GM23338 (cell line): ENCODE data around the gene PAQR9. TPM values are rescaled to one million over a fixed set of nuclear protein-coding genes. Genes with fewer than 3 reads are reported as not detected.
"Not testable (repeated sequence)": the region's sequence is repeated elsewhere in the genome, so short reads cannot be mapped to it uniquely, and the experiment has no call there.

Experiments used
- ATAC-seq: fragments of 200-7000 bp; cut with Tn5 transposase; 3 replicates; pipeline ENCODE4 v1.9.1; 2020
- DNase-seq: peaks from one replicate; pipeline ENCODE4 v3.0.0-alpha.2; 2015; ENCODE audit warnings: low spot score
- H2AFZ ChIP-seq: fragments of 200-600 bp; sonication (generic); 2 replicates; pipeline ENCODE4 v1.8.0; 2016; ENCODE audit warnings: antibody characterized with exemption, mild to moderate bottlenecking, moderate library complexity
- H3F3A ChIP-seq: fragments of 200-600 bp; sonication (generic); replicated peaks from 2 replicates; pipeline ENCODE4 v1.8.0; 2017; ENCODE audit warnings: antibody characterized with exemption, mixed run types, low read depth
- H3K27ac ChIP-seq: fragments of 200-600 bp; sonication (generic); 2 replicates; pipeline ENCODE4 v1.6.1; 2016; ENCODE audit warnings: low read depth
- H3K27me3 ChIP-seq: fragments of 200-600 bp; sonication (generic); 2 replicates; pipeline ENCODE4 v1.8.0; 2016; ENCODE audit warnings: mild to moderate bottlenecking, mixed run types, moderate library complexity; ENCODE audit not compliant: insufficient read depth
- H3K36me3 ChIP-seq: fragments of 200-600 bp; sonication (generic); 2 replicates; pipeline ENCODE4 v1.8.0; 2016; ENCODE audit warnings: mild to moderate bottlenecking; ENCODE audit not compliant: insufficient read depth
- H3K4me1 ChIP-seq: fragments of 200-600 bp; sonication (generic); 2 replicates; pipeline ENCODE4 v1.8.0; 2016; ENCODE audit warnings: mild to moderate bottlenecking, moderate library complexity; ENCODE audit not compliant: insufficient read depth
- H3K4me2 ChIP-seq: fragments of 200-600 bp; sonication (generic); 2 replicates; pipeline ENCODE4 v1.7.1; 2017; ENCODE audit warnings: mixed run types
- H3K4me3 ChIP-seq: fragments of 200-600 bp; sonication (generic); 2 replicates; pipeline ENCODE4 v1.6.1; 2016; ENCODE audit warnings: mixed run types
- H3K79me2 ChIP-seq: fragments of 200-600 bp; sonication (generic); replicated peaks from 2 replicates; pipeline ENCODE4 v1.8.0; 2017; ENCODE audit warnings: mild to moderate bottlenecking; ENCODE audit not compliant: insufficient read depth
- H3K9me2 ChIP-seq: fragments of 200-600 bp; sonication (generic); 2 replicates; pipeline ENCODE4 v1.8.0; 2017; ENCODE audit not compliant: insufficient read depth
- H4K20me1 ChIP-seq: fragments of 200-600 bp; sonication (generic); replicated peaks from 2 replicates; pipeline ENCODE4 v1.8.0; 2017; ENCODE audit warnings: mild to moderate bottlenecking; ENCODE audit not compliant: insufficient read depth
- H3K27ac Mint-ChIP-seq: 2 replicates; pipeline ENCODE4 v1.8.0; 2020; ENCODE audit warnings: inconsistent platforms, mild to moderate bottlenecking, moderate library complexity, mixed read lengths
- H3K27me3 Mint-ChIP-seq: 3 replicates; pipeline ENCODE4 v1.8.0; 2022; ENCODE audit warnings: low read depth, mild to moderate bottlenecking, moderate library complexity, mixed read lengths, inconsistent platforms; ENCODE audit not compliant: insufficient read depth, poor library complexity
- H3K36me3 Mint-ChIP-seq: 3 replicates; pipeline ENCODE4 v1.8.0; 2021; ENCODE audit warnings: low read depth, mild to moderate bottlenecking, inconsistent platforms, moderate library complexity, mixed read lengths
- H3K4me1 Mint-ChIP-seq: 3 replicates; pipeline ENCODE4 v1.8.0; 2020; ENCODE audit warnings: mild to moderate bottlenecking, inconsistent platforms, mixed read lengths
- H3K4me3 Mint-ChIP-seq: 3 replicates; pipeline ENCODE4 v1.8.0; 2021; ENCODE audit warnings: moderate library complexity, mild to moderate bottlenecking, inconsistent platforms, mixed read lengths
- H3K9me3 Mint-ChIP-seq: 3 replicates; pipeline ENCODE4 v1.8.0; 2020; ENCODE audit warnings: moderate library complexity, mild to moderate bottlenecking, inconsistent platforms, mixed read lengths
- CREB1 ChIP-seq: fragments of 250-450 bp; sonication (Bioruptor Pico); IDR thresholded peaks from 2 replicates; pipeline ENCODE4 v1.5.0; 2020; ENCODE audit warnings: low read depth, mild to moderate bottlenecking, moderate library complexity
- EZH2 ChIP-seq: fragments of 200-600 bp; sonication (generic); IDR thresholded peaks from one replicate; pipeline ENCODE4 v1.8.0; 2017; ENCODE audit warnings: antibody characterized with exemption, mild to moderate bottlenecking, low read depth; ENCODE audit not compliant: unreplicated experiment
- JUNB ChIP-seq: IDR thresholded peaks from one replicate; pipeline ENCODE4 v1.6.1; 2016; ENCODE audit warnings: antibody characterized with exemption; ENCODE audit not compliant: unreplicated experiment
- NANOG ChIP-seq: IDR thresholded peaks from 2 replicates; pipeline ENCODE4 v1.6.1; 2016; ENCODE audit warnings: antibody characterized with exemption, borderline replicate concordance
- POLR2AphosphoS5 ChIP-seq: IDR thresholded peaks from 2 replicates; pipeline ENCODE4 v1.6.1; 2016; ENCODE audit warnings: antibody characterized with exemption, low read depth
- STAT1 ChIP-seq: IDR thresholded peaks from one replicate; pipeline ENCODE4 v1.6.1; 2016; ENCODE audit warnings: antibody characterized with exemption; ENCODE audit not compliant: unreplicated experiment
- ZNF114 ChIP-seq: fragments of 250-450 bp; sonication (Bioruptor Pico); IDR thresholded peaks from 2 replicates; pipeline ENCODE4 v1.5.0; 2020; ENCODE audit warnings: mild to moderate bottlenecking, moderate library complexity
- ZNF331 ChIP-seq: fragments of 250-450 bp; sonication (Bioruptor Pico); IDR thresholded peaks from 2 replicates; pipeline ENCODE4 v1.5.0; 2020; ENCODE audit warnings: low read depth, mild to moderate bottlenecking, moderate library complexity
- polyA plus RNA-seq: library from polyadenylated mRNA; unstranded; fragments of >200 nt; fragmentation: Nextera tagmentation; extraction: Ambion mirVana; gene quantifications from 2 replicates; pipeline ENCODE4 v1.2.1, GENCODE V29; 2016
- total RNA-seq: library from RNA; depleted of rRNA; stranded (reverse); fragments of >200 nt; shearing (Covaris generic); gene quantifications from 2 replicates; pipeline ENCODE4 v1.2.3, GENCODE V29; 2014
- TF ChIP-seq, protein P1 (sequence below): IDR thresholded peaks from one replicate; pipeline ENCODE4 v1.6.1; 2018; ENCODE audit warnings: antibody characterized with exemption; ENCODE audit not compliant: unreplicated experiment
- TF ChIP-seq, protein P2 (sequence below): IDR thresholded peaks from 2 replicates; pipeline ENCODE4 v1.6.1; 2016; ENCODE audit warnings: antibody characterized with exemption
- TF ChIP-seq, protein P3 (sequence below), 2 experiments: fragments of 200-600 bp in 1 of 2; sonication (generic) in 1 of 2; conservative IDR thresholded peaks; 2 replicates each; pipeline versions ENCODE4 v1.5.1 to v1.6.1; 2016 to 2017; ENCODE audit warnings: antibody characterized with exemption in 2 of 2, low read depth in 2 of 2, mild to moderate bottlenecking in 2 of 2, moderate library complexity in 1 of 2
- TF ChIP-seq, protein P4 (sequence below): fragments of 250-450 bp; sonication (Bioruptor Pico); IDR thresholded peaks from 2 replicates; pipeline ENCODE4 v1.5.0; 2020; ENCODE audit warnings: mild to moderate bottlenecking, moderate library complexity

PAQR9 gene
- total and polyA plus RNA-seq, 2 experiments from 2014 or later: 2.0 to 2.3 TPM

DNA sequence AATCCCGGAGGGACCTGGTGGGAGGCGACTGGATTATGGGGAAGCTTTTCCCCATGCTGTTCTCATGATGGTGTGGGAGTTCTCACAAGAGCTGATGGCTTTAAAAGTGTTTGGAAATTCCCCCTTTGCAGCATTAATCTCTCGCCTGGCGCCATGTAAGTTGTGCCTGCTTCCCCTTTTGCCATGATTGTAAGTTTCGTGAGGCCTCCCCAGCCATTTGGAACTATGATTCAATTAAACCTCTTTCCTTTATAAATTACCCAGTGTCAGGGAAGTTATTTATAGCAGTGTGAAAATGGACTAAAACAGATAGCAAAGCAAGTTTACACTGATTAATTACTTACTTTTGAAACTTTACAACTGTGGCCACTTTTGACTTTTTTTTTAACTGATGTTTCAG is 27.2 kb upstream of the PAQR9 start:
- Mint-ChIP-seq H3K4me1 (peaks cover 5% of the 10 kb centered on the region), H3K9me3 (no peaks in the 10 kb centered on the region), H3K27ac (no peak overlapping the region), H3K27me3 (no peaks in the 10 kb centered on the region), H3K4me3 (no peak overlapping the region), H3K36me3 (no peaks in the 10 kb centered on the region)
- Histone ChIP-seq H3K4me2 (no peak overlapping the region), H3K27ac (no peak overlapping the region), H3K79me2 (no peaks in the 10 kb centered on the region), H3K9me2 (no peaks in the 10 kb centered on the region), H3K36me3 (no peaks in the 10 kb centered on the region), H3F3A (no peaks in the 10 kb centered on the region), H3K4me3 (no peak overlapping the region), H2AFZ (no peak overlapping the region), H3K4me1 (no peaks in the 10 kb centered on the region), H3K27me3 (no peaks in the 10 kb centered on the region), H4K20me1 (no peaks in the 10 kb centered on the region)
- no peak for ATAC-seq
- DNase-seq: no peak
- TF ChIP-seq ZNF114 (CRISPR knock-in tag): no peak
- TF ChIP-seq NANOG: no peak
- TF ChIP-seq JUNB: no peak
- no peak for TF ChIP-seq STAT1
- TF ChIP-seq, protein P1, sequence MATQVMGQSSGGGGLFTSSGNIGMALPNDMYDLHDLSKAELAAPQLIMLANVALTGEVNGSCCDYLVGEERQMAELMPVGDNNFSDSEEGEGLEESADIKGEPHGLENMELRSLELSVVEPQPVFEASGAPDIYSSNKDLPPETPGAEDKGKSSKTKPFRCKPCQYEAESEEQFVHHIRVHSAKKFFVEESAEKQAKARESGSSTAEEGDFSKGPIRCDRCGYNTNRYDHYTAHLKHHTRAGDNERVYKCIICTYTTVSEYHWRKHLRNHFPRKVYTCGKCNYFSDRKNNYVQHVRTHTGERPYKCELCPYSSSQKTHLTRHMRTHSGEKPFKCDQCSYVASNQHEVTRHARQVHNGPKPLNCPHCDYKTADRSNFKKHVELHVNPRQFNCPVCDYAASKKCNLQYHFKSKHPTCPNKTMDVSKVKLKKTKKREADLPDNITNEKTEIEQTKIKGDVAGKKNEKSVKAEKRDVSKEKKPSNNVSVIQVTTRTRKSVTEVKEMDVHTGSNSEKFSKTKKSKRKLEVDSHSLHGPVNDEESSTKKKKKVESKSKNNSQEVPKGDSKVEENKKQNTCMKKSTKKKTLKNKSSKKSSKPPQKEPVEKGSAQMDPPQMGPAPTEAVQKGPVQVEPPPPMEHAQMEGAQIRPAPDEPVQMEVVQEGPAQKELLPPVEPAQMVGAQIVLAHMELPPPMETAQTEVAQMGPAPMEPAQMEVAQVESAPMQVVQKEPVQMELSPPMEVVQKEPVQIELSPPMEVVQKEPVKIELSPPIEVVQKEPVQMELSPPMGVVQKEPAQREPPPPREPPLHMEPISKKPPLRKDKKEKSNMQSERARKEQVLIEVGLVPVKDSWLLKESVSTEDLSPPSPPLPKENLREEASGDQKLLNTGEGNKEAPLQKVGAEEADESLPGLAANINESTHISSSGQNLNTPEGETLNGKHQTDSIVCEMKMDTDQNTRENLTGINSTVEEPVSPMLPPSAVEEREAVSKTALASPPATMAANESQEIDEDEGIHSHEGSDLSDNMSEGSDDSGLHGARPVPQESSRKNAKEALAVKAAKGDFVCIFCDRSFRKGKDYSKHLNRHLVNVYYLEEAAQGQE: no peak
- no peak for TF ChIP-seq CREB1 (CRISPR knock-in tag)
- TF ChIP-seq, protein P2, sequence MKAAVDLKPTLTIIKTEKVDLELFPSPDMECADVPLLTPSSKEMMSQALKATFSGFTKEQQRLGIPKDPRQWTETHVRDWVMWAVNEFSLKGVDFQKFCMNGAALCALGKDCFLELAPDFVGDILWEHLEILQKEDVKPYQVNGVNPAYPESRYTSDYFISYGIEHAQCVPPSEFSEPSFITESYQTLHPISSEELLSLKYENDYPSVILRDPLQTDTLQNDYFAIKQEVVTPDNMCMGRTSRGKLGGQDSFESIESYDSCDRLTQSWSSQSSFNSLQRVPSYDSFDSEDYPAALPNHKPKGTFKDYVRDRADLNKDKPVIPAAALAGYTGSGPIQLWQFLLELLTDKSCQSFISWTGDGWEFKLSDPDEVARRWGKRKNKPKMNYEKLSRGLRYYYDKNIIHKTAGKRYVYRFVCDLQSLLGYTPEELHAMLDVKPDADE: no peak
- no peak for TF ChIP-seq POLR2AphosphoS5
- TF ChIP-seq, protein P3, sequence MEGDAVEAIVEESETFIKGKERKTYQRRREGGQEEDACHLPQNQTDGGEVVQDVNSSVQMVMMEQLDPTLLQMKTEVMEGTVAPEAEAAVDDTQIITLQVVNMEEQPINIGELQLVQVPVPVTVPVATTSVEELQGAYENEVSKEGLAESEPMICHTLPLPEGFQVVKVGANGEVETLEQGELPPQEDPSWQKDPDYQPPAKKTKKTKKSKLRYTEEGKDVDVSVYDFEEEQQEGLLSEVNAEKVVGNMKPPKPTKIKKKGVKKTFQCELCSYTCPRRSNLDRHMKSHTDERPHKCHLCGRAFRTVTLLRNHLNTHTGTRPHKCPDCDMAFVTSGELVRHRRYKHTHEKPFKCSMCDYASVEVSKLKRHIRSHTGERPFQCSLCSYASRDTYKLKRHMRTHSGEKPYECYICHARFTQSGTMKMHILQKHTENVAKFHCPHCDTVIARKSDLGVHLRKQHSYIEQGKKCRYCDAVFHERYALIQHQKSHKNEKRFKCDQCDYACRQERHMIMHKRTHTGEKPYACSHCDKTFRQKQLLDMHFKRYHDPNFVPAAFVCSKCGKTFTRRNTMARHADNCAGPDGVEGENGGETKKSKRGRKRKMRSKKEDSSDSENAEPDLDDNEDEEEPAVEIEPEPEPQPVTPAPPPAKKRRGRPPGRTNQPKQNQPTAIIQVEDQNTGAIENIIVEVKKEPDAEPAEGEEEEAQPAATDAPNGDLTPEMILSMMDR (conservative IDR thresholded peaks at IDR 0.05; ENCODE audit: low read depth in 2 of 2): no peak
- TF ChIP-seq, protein P4, sequence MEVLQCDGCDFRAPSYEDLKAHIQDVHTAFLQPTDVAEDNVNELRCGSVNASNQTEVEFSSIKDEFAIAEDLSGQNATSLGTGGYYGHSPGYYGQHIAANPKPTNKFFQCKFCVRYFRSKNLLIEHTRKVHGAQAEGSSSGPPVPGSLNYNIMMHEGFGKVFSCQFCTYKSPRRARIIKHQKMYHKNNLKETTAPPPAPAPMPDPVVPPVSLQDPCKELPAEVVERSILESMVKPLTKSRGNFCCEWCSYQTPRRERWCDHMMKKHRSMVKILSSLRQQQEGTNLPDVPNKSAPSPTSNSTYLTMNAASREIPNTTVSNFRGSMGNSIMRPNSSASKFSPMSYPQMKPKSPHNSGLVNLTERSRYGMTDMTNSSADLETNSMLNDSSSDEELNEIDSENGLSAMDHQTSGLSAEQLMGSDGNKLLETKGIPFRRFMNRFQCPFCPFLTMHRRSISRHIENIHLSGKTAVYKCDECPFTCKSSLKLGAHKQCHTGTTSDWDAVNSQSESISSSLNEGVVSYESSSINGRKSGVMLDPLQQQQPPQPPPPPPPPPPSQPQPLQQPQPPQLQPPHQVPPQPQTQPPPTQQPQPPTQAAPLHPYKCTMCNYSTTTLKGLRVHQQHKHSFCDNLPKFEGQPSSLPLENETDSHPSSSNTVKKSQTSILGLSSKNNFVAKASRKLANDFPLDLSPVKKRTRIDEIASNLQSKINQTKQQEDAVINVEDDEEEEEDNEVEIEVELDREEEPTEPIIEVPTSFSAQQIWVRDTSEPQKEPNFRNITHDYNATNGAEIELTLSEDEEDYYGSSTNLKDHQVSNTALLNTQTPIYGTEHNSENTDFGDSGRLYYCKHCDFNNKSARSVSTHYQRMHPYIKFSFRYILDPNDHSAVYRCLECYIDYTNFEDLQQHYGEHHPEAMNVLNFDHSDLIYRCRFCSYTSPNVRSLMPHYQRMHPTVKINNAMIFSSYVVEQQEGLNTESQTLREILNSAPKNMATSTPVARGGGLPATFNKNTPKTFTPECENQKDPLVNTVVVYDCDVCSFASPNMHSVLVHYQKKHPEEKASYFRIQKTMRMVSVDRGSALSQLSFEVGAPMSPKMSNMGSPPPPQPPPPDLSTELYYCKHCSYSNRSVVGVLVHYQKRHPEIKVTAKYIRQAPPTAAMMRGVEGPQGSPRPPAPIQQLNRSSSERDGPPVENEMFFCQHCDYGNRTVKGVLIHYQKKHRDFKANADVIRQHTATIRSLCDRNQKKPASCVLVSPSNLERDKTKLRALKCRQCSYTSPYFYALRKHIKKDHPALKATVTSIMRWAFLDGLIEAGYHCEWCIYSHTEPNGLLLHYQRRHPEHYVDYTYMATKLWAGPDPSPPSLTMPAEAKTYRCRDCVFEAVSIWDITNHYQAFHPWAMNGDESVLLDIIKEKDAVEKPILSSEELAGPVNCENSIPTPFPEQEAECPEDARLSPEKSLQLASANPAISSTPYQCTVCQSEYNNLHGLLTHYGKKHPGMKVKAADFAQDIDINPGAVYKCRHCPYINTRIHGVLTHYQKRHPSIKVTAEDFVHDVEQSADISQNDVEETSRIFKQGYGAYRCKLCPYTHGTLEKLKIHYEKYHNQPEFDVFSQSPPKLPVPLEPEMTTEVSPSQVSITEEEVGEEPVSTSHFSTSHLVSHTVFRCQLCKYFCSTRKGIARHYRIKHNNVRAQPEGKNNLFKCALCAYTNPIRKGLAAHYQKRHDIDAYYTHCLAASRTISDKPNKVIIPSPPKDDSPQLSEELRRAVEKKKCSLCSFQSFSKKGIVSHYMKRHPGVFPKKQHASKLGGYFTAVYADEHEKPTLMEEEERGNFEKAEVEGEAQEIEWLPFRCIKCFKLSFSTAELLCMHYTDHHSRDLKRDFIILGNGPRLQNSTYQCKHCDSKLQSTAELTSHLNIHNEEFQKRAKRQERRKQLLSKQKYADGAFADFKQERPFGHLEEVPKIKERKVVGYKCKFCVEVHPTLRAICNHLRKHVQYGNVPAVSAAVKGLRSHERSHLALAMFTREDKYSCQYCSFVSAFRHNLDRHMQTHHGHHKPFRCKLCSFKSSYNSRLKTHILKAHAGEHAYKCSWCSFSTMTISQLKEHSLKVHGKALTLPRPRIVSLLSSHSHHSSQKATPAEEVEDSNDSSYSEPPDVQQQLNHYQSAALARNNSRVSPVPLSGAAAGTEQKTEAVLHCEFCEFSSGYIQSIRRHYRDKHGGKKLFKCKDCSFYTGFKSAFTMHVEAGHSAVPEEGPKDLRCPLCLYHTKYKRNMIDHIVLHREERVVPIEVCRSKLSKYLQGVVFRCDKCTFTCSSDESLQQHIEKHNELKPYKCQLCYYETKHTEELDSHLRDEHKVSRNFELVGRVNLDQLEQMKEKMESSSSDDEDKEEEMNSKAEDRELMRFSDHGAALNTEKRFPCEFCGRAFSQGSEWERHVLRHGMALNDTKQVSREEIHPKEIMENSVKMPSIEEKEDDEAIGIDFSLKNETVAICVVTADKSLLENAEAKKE (CRISPR knock-in tag): no peak
- TF ChIP-seq ZNF331: no peak
- TF ChIP-seq EZH2: no peak

DNA sequence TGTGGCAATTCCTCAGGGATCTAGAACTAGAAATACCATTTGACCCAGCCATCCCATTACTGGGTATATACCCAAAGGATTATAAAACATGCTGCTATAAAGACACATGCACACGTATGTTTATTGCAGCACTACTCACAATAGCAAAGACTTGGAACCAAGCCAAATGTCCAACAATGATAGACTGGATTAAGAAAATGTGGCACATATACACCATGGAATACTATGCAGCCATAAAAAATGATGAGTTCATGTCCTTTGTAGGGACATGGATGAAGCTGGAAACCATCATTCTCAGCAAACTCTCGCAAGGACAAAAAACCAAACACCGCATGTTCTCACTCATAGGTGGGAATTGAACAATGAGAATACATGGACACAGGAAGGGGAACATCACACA is 25.4 kb upstream of the PAQR9 start:
- not testable (repeated sequence) for H2AFZ ChIP-seq, DNase-seq, H3K9me3 Mint-ChIP-seq, H3K36me3 ChIP-seq, H3K4me1 ChIP-seq, H3K27ac Mint-ChIP-seq, H3K4me3 ChIP-seq, H3K79me2 ChIP-seq, H3K27me3 Mint-ChIP-seq, H3K27me3 ChIP-seq, H3K9me2 ChIP-seq, H3K36me3 Mint-ChIP-seq, ATAC-seq, H3K4me3 Mint-ChIP-seq, H3K27ac ChIP-seq, H4K20me1 ChIP-seq, H3F3A ChIP-seq, H3K4me2 ChIP-seq, H3K4me1 Mint-ChIP-seq
